ENCODE results near the gene CACNG4. TPM values are rescaled to one million over a fixed set of nuclear protein-coding genes. Genes with fewer than 3 reads are reported as not detected.

The CACNG4 gene
- total RNA-seq, 1 experiment from 2014 or later: 6.3 TPM

DNA sequence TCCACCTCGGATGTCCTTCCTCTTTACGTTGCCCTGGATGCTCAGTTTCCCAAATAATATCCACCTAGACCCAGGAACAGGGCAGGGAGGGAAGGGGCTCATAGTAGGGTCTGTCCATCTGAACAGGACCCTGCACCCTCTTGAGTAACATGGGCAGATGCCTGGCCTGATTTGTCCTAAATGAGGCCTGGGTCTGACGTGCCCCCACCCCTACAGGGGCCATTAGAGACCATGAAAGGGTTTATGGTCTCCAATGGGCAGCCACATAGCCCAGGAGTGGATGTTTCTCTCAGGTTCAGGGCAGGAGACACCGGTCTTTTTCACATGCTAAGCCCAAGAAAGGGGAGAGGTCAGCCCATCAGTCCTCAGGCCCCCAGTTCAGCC is 86.6 kb downstream of the CACNG4 start:
- WGBS (ENCODE audit: extremely low coverage, insufficient read length, low lambda C conversion rate): no CpG with 5 or more reads among the region's 4 CpGs
- peaks cover 0 to 3% of the 10 kb centered on the region in 2 experiments; a peak in 2 of 4 replicates for H3K4me1 Mint-ChIP-seq
- no peak overlapping the region for H3K4me3 Mint-ChIP-seq

More for the DNA sequence above, 86.6 kb downstream of the CACNG4 start:
- peaks cover 0 to 14% (median 8%) of the 10 kb centered on the region in 3 experiments; a peak in 4 of 7 replicates for H3K36me3 Mint-ChIP-seq (ENCODE audit: insufficient read depth in 1 of 3, low read depth in 3 of 3)
- Histone ChIP-seq H2BK120ac (ENCODE audit: low read depth, low read length, poor library complexity, severe bottlenecking) (no peak overlapping the region), H3K27ac (ENCODE audit: insufficient read length, low read depth, low read length) (no peak overlapping the region), H3K79me2 (ENCODE audit: insufficient read depth, low read length) (no peaks in the 10 kb centered on the region), H3K18ac (ENCODE audit: insufficient read length, low read depth, low read length) (no peak overlapping the region), H3K23ac (ENCODE audit: insufficient read length, low read depth, low read length) (no peak overlapping the region), H2AK5ac (ENCODE audit: insufficient read length, low read length) (no peak overlapping the region), H2AFZ (ENCODE audit: low read length) (no peak overlapping the region), H3K56ac (ENCODE audit: insufficient read length, low read depth, low read length) (no peak overlapping the region), H3K9me3 (ENCODE audit: control insufficient read depth, low read depth, low read length) (no peaks in the 10 kb centered on the region), H2BK20ac (ENCODE audit: low read depth, low read length, poor library complexity, severe bottlenecking) (no peak overlapping the region), H3K79me1 (ENCODE audit: insufficient read depth, low read depth, low read length, poor library complexity, severe bottlenecking) (no peaks in the 10 kb centered on the region), H3T11ph (ENCODE audit: low read length) (no peak overlapping the region), H3K4me1 (ENCODE audit: insufficient read depth, low read length) (no peaks in the 10 kb centered on the region), H3K4ac (ENCODE audit: low read depth, low read length) (no peak overlapping the region), H2BK12ac (ENCODE audit: insufficient read length, low read depth, low read length) (no peak overlapping the region), H3K14ac (ENCODE audit: insufficient read depth, low read length) (no peak overlapping the region; the same call in 1 of the 2 replicates), H4K5ac (ENCODE audit: insufficient read length, low read depth, low read length) (no peak overlapping the region), H4K8ac (replicated peaks; ENCODE audit: insufficient read length, low read depth, low read length) (no peak overlapping the region), H2BK15ac (ENCODE audit: low read depth, low read length) (no peak overlapping the region), H4K20me1 (ENCODE audit: control insufficient read depth, insufficient read depth, insufficient read length) (no peaks in the 10 kb centered on the region), H4K91ac (ENCODE audit: insufficient read length, low read depth, low read length) (no peak overlapping the region), H3K4me2 (ENCODE audit: insufficient read depth, insufficient read length, low read length) (no peak overlapping the region), H3K27me3 (ENCODE audit: insufficient read depth, low read length) (no peaks in the 10 kb centered on the region), H3K9ac (ENCODE audit: extremely low read depth, insufficient read length, low read length) (no peak overlapping the region), H2BK5ac (ENCODE audit: insufficient read length, low read length) (no peak overlapping the region), H3K23me2 (ENCODE audit: insufficient read length, low read depth, low read length, poor library complexity, severe bottlenecking) (no peaks in the 10 kb centered on the region)
- TF ChIP-seq, protein P1, sequence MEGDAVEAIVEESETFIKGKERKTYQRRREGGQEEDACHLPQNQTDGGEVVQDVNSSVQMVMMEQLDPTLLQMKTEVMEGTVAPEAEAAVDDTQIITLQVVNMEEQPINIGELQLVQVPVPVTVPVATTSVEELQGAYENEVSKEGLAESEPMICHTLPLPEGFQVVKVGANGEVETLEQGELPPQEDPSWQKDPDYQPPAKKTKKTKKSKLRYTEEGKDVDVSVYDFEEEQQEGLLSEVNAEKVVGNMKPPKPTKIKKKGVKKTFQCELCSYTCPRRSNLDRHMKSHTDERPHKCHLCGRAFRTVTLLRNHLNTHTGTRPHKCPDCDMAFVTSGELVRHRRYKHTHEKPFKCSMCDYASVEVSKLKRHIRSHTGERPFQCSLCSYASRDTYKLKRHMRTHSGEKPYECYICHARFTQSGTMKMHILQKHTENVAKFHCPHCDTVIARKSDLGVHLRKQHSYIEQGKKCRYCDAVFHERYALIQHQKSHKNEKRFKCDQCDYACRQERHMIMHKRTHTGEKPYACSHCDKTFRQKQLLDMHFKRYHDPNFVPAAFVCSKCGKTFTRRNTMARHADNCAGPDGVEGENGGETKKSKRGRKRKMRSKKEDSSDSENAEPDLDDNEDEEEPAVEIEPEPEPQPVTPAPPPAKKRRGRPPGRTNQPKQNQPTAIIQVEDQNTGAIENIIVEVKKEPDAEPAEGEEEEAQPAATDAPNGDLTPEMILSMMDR (conservative IDR thresholded peaks at IDR 0.05): no peak
- peaks cover 3% of the 10 kb centered on the region for H3K27me3 Mint-ChIP-seq (ENCODE audit: low read depth)
- H3K27ac Mint-ChIP-seq: no peak overlapping the region
- H3K9me3 Mint-ChIP-seq: peaks cover 22 to 24% of the 10 kb centered on the region in 2 experiments
- no peak for DNase-seq

Measured in H9 (cell line).